A673 (cell line): ENCODE data around the gene MAST3. TPM values are rescaled to one million over a fixed set of nuclear protein-coding genes. Genes with fewer than 3 reads are reported as not detected.

ENCODE experiments used
- BruUV-seq: library from RNA; stranded (reverse); fragments of 400-500 nt; replicated peaks from 2 replicates; lab custom pipeline; 2021; lab: Mats Ljungman, UMichigan
- CTCF ChIA-PET: fragments of 300-600 bp; sonication (Branson Sonifier 250); formaldehyde crosslinking; loops from one replicate; lab custom pipeline; 2022; ENCODE audit warnings: antibody characterized with exemption; lab: Charles Lee
- POLR2A ChIA-PET: fragments of 300-600 bp; sonication (Branson Sonifier 250); formaldehyde crosslinking; loops from one replicate; lab custom pipeline; 2022; ENCODE audit warnings: antibody characterized with exemption; ENCODE audit not compliant: low non-redundant PET; lab: Charles Lee
- DNase-seq: peaks from one replicate; pipeline ENCODE4 v3.0.0-alpha.2; 2015; ENCODE audit warnings: low spot score
- H3K27ac ChIP-seq: fragments of 200-600 bp; sonication (generic); 2 replicates; pipeline ENCODE4 v1.5.1; 2016; ENCODE audit warnings: mixed run types, low read depth, mild to moderate bottlenecking, mixed read lengths, antibody characterized with exemption, low read length; ENCODE audit not compliant: poor library complexity, severe bottlenecking
- H3K27me3 ChIP-seq: fragments of 200-600 bp; sonication (generic); replicated peaks from 2 replicates; pipeline ENCODE4 v1.6.1; 2017; ENCODE audit warnings: mixed run types, low read depth, mild to moderate bottlenecking, mixed read lengths, antibody characterized with exemption, low read length; ENCODE audit not compliant: insufficient read depth, poor library complexity
- H3K36me3 ChIP-seq: fragments of 200-600 bp; sonication (generic); 2 replicates; pipeline ENCODE4 v1.6.1; 2016; ENCODE audit warnings: mixed run types, mild to moderate bottlenecking, mixed read lengths, antibody characterized with exemption, low read length; ENCODE audit not compliant: insufficient read depth, poor library complexity, severe bottlenecking
- H3K4me1 ChIP-seq: fragments of 200-600 bp; sonication (generic); 2 replicates; pipeline ENCODE4 v1.6.1; 2017; ENCODE audit warnings: mixed run types, mild to moderate bottlenecking, mixed read lengths, antibody characterized with exemption, low read length; ENCODE audit not compliant: insufficient read depth, poor library complexity, severe bottlenecking
- H3K4me3 ChIP-seq: fragments of 200-600 bp; sonication (generic); 2 replicates; pipeline ENCODE4 v1.5.1; 2016; ENCODE audit warnings: low read depth, mixed run types, mild to moderate bottlenecking, mixed read lengths, low read length; ENCODE audit not compliant: poor library complexity, severe bottlenecking
- H3K9me3 ChIP-seq: fragments of 200-600 bp; sonication (generic); 2 replicates; pipeline ENCODE4 v1.6.1; 2016; ENCODE audit warnings: mixed run types, low read depth, mild to moderate bottlenecking, mixed read lengths, antibody characterized with exemption, low read length; ENCODE audit not compliant: poor library complexity, severe bottlenecking
- CTCF ChIP-seq: fragments of 300-800, 200-600 bp; sonication (generic); conservative IDR thresholded peaks from 2 replicates; pipeline ENCODE4 v1.5.1; 2017; ENCODE audit warnings: low read depth, mild to moderate bottlenecking, antibody characterized with exemption, low read length, moderate library complexity, mixed read lengths
- EZH2 ChIP-seq: fragments of 200-600 bp; sonication (generic); IDR thresholded peaks from 2 replicates; pipeline ENCODE4 v1.6.1; 2017; ENCODE audit warnings: borderline replicate concordance, low read depth, mild to moderate bottlenecking, mixed read lengths, antibody characterized with exemption, low read length; ENCODE audit not compliant: poor library complexity, severe bottlenecking
- intact Hi-C: fragments of 100-400 bp; cut with micrococcal nuclease; formaldehyde crosslinking; loops from one replicate; pipeline ENCODE4 v1.10.0; 2022; ENCODE audit not compliant: unreplicated experiment
- total RNA-seq: library from RNA; stranded (reverse); gene quantifications from 2 replicates; pipeline ENCODE4 v1.2.3, GENCODE V29; 2021

The MAST3 gene
- total RNA-seq, 1 experiment from 2014 or later = 5.1 TPM

- POLR2A ChIA-PET = interaction anchor here (0.6 to 0.7 kb wide), 2 partner anchors 293 to 634 kb away, joined by 5 to 7 read pairs; no protein-coding TSS in a partner anchor
- H3K36me3 ChIP-seq = peaks cover 10% of the 10 kb centered on the region
- BruUV-seq = TSS peak; percentile 90
Measured at GRCh38 chr19:18152442-18152816, 54.9 kb downstream of the MAST3 start.

DNA sequence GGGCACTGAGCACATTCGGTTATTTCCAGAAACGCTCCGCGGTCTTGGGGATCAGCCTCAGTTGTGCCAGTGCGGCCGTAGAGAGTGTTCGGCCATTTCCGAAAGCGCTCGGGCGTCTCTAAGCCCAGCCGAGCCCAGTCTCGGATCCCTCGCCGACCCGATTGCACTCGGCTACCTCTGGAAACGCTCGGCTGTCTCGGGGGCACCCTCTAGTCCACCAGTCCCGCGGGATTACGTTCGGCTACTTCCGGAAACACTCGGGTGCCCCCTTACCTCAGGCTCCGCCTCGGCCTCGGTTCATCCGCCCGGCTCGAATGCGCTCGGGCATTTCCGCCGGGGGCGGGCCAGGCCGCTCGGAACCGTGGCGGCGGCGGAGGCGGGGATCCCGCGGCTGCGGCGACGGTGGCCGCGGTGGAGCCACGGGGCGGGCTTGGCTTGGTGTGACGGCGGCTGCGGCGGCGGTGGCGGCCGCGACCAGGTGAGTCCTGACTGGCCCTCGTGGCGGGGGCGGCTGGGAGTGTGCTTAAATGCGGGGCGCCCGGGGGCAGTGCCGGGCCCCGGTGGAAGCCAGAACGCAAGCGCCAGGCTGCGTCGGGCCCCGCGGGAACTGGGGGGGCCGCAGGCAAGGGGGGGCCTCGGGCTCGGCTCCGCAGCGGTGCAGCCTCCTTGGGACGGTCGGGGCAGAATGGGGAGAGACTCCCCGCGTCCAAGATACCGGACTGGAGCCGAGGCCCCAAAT, 55.4 kb downstream of the MAST3 start, which contains the start of gene PIK3R2:
TSS of gene PIK3R2 (plus strand) at position 347 of the 739 bp plus-strand sequence. CDS start 2,717 bp downstream, outside the sequence.
- H3K36me3 ChIP-seq = peaks cover 10% of the 10 kb centered on the region
- CTCF ChIA-PET = interaction anchor here (0.6 to 2.0 kb wide), 3 partner anchors 8 to 658 kb away, joined by 3 to 11 read pairs (median 3); no protein-coding TSS in a partner anchor
- H3K9me3 ChIP-seq = no peaks in the 10 kb centered on the region
- intact Hi-C loops = loop anchor here (2.0 to 5.0 kb wide), 4 partner anchors 40 to 169 kb away; partner anchors contain the start of genes ARRDC2, LSM4 and MPV17L2
- H3K27me3 ChIP-seq = no peaks in the 10 kb centered on the region
- DNase-seq = peak; percentile 99
- TF ChIP-seq EZH2 = no peak
- peak; percentile 48; the same call in 1 of the 2 replicates for TF ChIP-seq CTCF
- H3K4me3 ChIP-seq = peak within 1 kb of the TSS; percentile 96
- H3K27ac ChIP-seq = peak within 1 kb of the TSS; percentile 93
- POLR2A ChIA-PET = interaction anchor here (0.6 kb wide), 1 partner anchor 633 kb away, joined by 7 read pairs; no protein-coding TSS in a partner anchor
- no TSS peak for BruUV-seq
- H3K4me1 ChIP-seq = peaks cover 7% of the 10 kb centered on the region

More at GRCh38 chr19:18152442-18152816, 54.9 kb downstream of the MAST3 start:
- H3K4me3 ChIP-seq = peak overlapping the region; percentile 96
- peak overlapping the region; percentile 93 for H3K27ac ChIP-seq
- H3K27me3 ChIP-seq = no peaks in the 10 kb centered on the region
- intact Hi-C loops = loop anchor here (2.0 to 5.0 kb wide), 4 partner anchors 40 to 170 kb away; partner anchors contain the start of genes ARRDC2, LSM4 and MPV17L2
- H3K9me3 ChIP-seq = no peaks in the 10 kb centered on the region
- CTCF ChIA-PET = interaction anchor here (0.6 to 2.0 kb wide), 3 partner anchors 9 to 658 kb away, joined by 3 to 11 read pairs (median 3); no protein-coding TSS in a partner anchor
- TF ChIP-seq EZH2 (no peak), CTCF (peak; percentile 77)
- peaks cover 7% of the 10 kb centered on the region for H3K4me1 ChIP-seq
- DNase-seq = peak; percentile 98

DNA sequence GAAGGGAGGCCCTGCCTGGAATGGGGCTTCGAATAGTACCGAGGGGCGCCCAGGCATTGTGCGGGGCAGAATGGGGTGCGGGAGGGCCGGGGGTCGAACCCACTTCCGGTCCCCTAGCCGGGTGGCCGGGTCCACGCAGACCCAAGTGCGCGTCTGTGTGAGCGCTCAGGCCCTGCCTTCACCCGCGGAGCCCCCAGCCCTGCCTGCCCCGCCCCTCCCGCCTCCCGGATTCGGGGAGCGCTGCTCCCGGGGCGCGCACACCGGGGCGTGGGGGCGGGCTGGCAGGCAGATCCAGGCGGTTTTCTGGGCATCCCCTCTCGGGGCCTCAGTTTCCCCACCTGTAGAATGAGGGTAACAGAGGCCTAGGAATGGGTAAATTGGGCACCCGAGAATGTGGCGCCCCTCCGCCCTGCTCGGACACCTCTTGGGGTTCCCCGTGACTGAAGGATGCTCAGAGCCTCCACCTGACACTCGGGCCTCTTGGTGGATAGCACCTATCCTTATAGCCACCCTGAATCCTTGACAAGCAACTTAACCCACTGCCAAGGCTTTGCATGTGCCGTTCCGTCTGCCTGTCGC, 56.1 kb downstream of the MAST3 start:
- Histone ChIP-seq H3K36me3 (peaks cover 10% of the 10 kb centered on the region), H3K4me3 (peak overlapping the region; percentile 96), H3K27ac (peak overlapping the region; percentile 93), H3K27me3 (no peaks in the 10 kb centered on the region), H3K4me1 (peaks cover 7% of the 10 kb centered on the region), H3K9me3 (no peaks in the 10 kb centered on the region)
- TSS peak; percentile 14 for BruUV-seq
- intact Hi-C loops = loop anchor here (2.0 to 5.0 kb wide), 4 partner anchors 39 to 169 kb away; partner anchors contain the start of genes ARRDC2, LSM4 and MPV17L2
- TF ChIP-seq EZH2 (no peak), CTCF (no peak)
- POLR2A ChIA-PET = no interaction called here
- no peak for DNase-seq
- CTCF ChIA-PET = no interaction called here
